ENCODE measurements around the gene CFLAR. TPM values are rescaled to one million over a fixed set of nuclear protein-coding genes. Genes with fewer than 3 reads are reported as not detected.

Gene CFLAR
- total and polyA plus RNA-seq, 3 experiments from 2014 or later, result 172 to 303 (median 291) TPM

GRCh38 chr2:201204655-201205514 lies 88.9 kb downstream of the CFLAR start:
- no peaks in the 10 kb centered on the region for H3K27me3 Mint-ChIP-seq
- ChIA-PET CTCF (interaction anchor here (1.3 kb wide), 1 partner anchor 22 kb away, joined by 3 read pairs; the partner anchor contains the start of gene CASP10), POLR2A (no interaction called here)
- Histone ChIP-seq H3K4me3 (ENCODE audit: low read length) (no peak overlapping the region), H3K27ac (ENCODE audit: low read depth, low read length) (no peak overlapping the region), H3K27me3 (ENCODE audit: insufficient read depth, low read length, poor library complexity, severe bottlenecking) (no peaks in the 10 kb centered on the region), H3K36me3 (ENCODE audit: insufficient read depth, low read length) (peaks cover 15% of the 10 kb centered on the region), H3K9me3 (ENCODE audit: low read length) (no peaks in the 10 kb centered on the region), H3K4me1 (ENCODE audit: insufficient read depth, low read length) (peaks cover 23% of the 10 kb centered on the region)
- no peak for DNase-seq
- H3K9me3 Mint-ChIP-seq, result no peaks in the 10 kb centered on the region
- H3K4me3 Mint-ChIP-seq, result no peak overlapping the region
- H3K27ac Mint-ChIP-seq, result no peak overlapping the region
- H3K36me3 Mint-ChIP-seq, result peaks cover 18 to 56% (median 19%) of the 10 kb centered on the region in 3 donors
- H3K4me1 Mint-ChIP-seq, result peaks cover 11 to 16% (median 13%) of the 10 kb centered on the region in 3 donors

- ChIA-PET POLR2A (no interaction called here), CTCF (interaction anchor here (1.3 kb wide), 1 partner anchor 22 kb away, joined by 3 read pairs; the partner anchor contains the start of gene CASP10)
- Histone ChIP-seq H3K27me3 (ENCODE audit: insufficient read depth, low read length, poor library complexity, severe bottlenecking) (no peaks in the 10 kb centered on the region), H3K27ac (ENCODE audit: low read depth, low read length) (no peak overlapping the region), H3K4me1 (ENCODE audit: insufficient read depth, low read length) (peaks cover 28% of the 10 kb centered on the region), H3K9me3 (ENCODE audit: low read length) (no peaks in the 10 kb centered on the region), H3K4me3 (ENCODE audit: low read length) (no peak overlapping the region), H3K36me3 (ENCODE audit: insufficient read depth, low read length) (peaks cover 15% of the 10 kb centered on the region)
- no peak for DNase-seq
- H3K9me3 Mint-ChIP-seq, result no peaks in the 10 kb centered on the region
- H3K27ac Mint-ChIP-seq, result peak overlapping the region in 1 of 8 donors; percentile 25
- H3K36me3 Mint-ChIP-seq, result peaks cover 15 to 56% (median 24%) of the 10 kb centered on the region in 3 donors
- peaks cover 14 to 21% (median 16%) of the 10 kb centered on the region in 3 donors for H3K4me1 Mint-ChIP-seq
- H3K4me3 Mint-ChIP-seq, result no peak overlapping the region
- no peaks in the 10 kb centered on the region for H3K27me3 Mint-ChIP-seq
These were observed 89.5 kb downstream of the CFLAR start for GRCh38 chr2:201205515-201205849.

GRCh38 chr2:201208563-201209252 lies 92.7 kb downstream of the CFLAR start:
- Mint-ChIP-seq H3K4me3 (no peak overlapping the region), H3K27me3 (no peaks in the 10 kb centered on the region), H3K4me1 (peaks cover 15 to 27% (median 16%) of the 10 kb centered on the region in 3 donors), H3K9me3 (no peaks in the 10 kb centered on the region), H3K27ac (peak overlapping the region in 3 of 8 donors; percentile 66 to 76 (median 70)), H3K36me3 (peaks cover 15 to 43% (median 22%) of the 10 kb centered on the region in 3 donors)
- Histone ChIP-seq H3K27me3 (ENCODE audit: insufficient read depth, low read length, poor library complexity, severe bottlenecking) (no peaks in the 10 kb centered on the region), H3K4me3 (ENCODE audit: low read length) (no peak overlapping the region), H3K36me3 (ENCODE audit: insufficient read depth, low read length) (peaks cover 20% of the 10 kb centered on the region), H3K9me3 (ENCODE audit: low read length) (no peaks in the 10 kb centered on the region), H3K4me1 (ENCODE audit: insufficient read depth, low read length) (peaks cover 28% of the 10 kb centered on the region), H3K27ac (ENCODE audit: low read depth, low read length) (no peak overlapping the region)
- ChIA-PET CTCF (interaction anchor here (0.8 to 4.3 kb wide), 3 partner anchors 14 to 24 kb away, joined by 3 to 21 read pairs (median 3); no protein-coding TSS in a partner anchor), POLR2A (no interaction called here)
- no peak for DNase-seq

GRCh38 chr2:201215963-201216362 lies 100.0 kb downstream of the CFLAR start:
- Mint-ChIP-seq H3K27me3 (peaks cover 0 to 1% of the 10 kb centered on the region in 2 donors), H3K27ac (no peak overlapping the region), H3K36me3 (peaks cover 0 to 44% (median 11%) of the 10 kb centered on the region in 3 donors), H3K9me3 (no peaks in the 10 kb centered on the region), H3K4me1 (peaks cover 7 to 14% (median 8%) of the 10 kb centered on the region in 3 donors), H3K4me3 (no peak overlapping the region)
- CTCF ChIA-PET, result no interaction called here
- DNase-seq, result no peak
- no peak overlapping the region for H3K27ac ChIP-seq (ENCODE audit: low read depth, low read length)
- H3K9me3 ChIP-seq (ENCODE audit: low read length), result no peaks in the 10 kb centered on the region
- no peaks in the 10 kb centered on the region for H3K27me3 ChIP-seq (ENCODE audit: insufficient read depth, low read length, poor library complexity, severe bottlenecking)
- POLR2A ChIA-PET, result no interaction called here
- no peak overlapping the region for H3K4me3 ChIP-seq (ENCODE audit: low read length)
- H3K4me1 ChIP-seq (ENCODE audit: insufficient read depth, low read length), result peaks cover 21% of the 10 kb centered on the region
- peaks cover 14% of the 10 kb centered on the region for H3K36me3 ChIP-seq (ENCODE audit: insufficient read depth, low read length)

- H3K27ac ChIP-seq (ENCODE audit: low read depth, low read length), result no peak overlapping the region
- Mint-ChIP-seq H3K4me1 (peaks cover 8 to 9% (median 9%) of the 10 kb centered on the region in 3 donors), H3K27ac (peak overlapping the region in 3 of 8 donors; percentile 0 to 79 (median 4)), H3K9me3 (no peaks in the 10 kb centered on the region), H3K27me3 (peaks cover 0 to 1% of the 10 kb centered on the region in 2 donors), H3K36me3 (peaks cover 0 to 45% (median 8%) of the 10 kb centered on the region in 3 donors), H3K4me3 (no peak overlapping the region)
- H3K27me3 ChIP-seq (ENCODE audit: insufficient read depth, low read length, poor library complexity, severe bottlenecking), result no peaks in the 10 kb centered on the region
- DNase-seq, result no peak
- ChIA-PET CTCF (no interaction called here), POLR2A (no interaction called here)
- H3K4me1 ChIP-seq (ENCODE audit: insufficient read depth, low read length), result peaks cover 21% of the 10 kb centered on the region
- H3K4me3 ChIP-seq (ENCODE audit: low read length), result no peak overlapping the region
- no peaks in the 10 kb centered on the region for H3K9me3 ChIP-seq (ENCODE audit: low read length)
- peaks cover 9% of the 10 kb centered on the region for H3K36me3 ChIP-seq (ENCODE audit: insufficient read depth, low read length)
These were observed 101.0 kb downstream of the CFLAR start for GRCh38 chr2:201216918-201217317.

- Histone ChIP-seq H3K27me3 (ENCODE audit: insufficient read depth, low read length, poor library complexity, severe bottlenecking) (no peaks in the 10 kb centered on the region), H3K36me3 (ENCODE audit: insufficient read depth, low read length) (peaks cover 9% of the 10 kb centered on the region), H3K9me3 (ENCODE audit: low read length) (no peaks in the 10 kb centered on the region), H3K4me3 (ENCODE audit: low read length) (no peak overlapping the region), H3K4me1 (ENCODE audit: insufficient read depth, low read length) (peaks cover 21% of the 10 kb centered on the region), H3K27ac (ENCODE audit: low read depth, low read length) (no peak overlapping the region)
- no peak overlapping the region for H3K4me3 Mint-ChIP-seq
- H3K27me3 Mint-ChIP-seq, result peaks cover 0 to 1% of the 10 kb centered on the region in 2 donors
- POLR2A ChIA-PET, result no interaction called here
- peaks cover 15 to 20% (median 17%) of the 10 kb centered on the region in 3 donors for H3K4me1 Mint-ChIP-seq
- peaks cover 0 to 47% (median 8%) of the 10 kb centered on the region in 3 donors for H3K36me3 Mint-ChIP-seq
- no peak for DNase-seq
- H3K9me3 Mint-ChIP-seq, result no peaks in the 10 kb centered on the region
- peak overlapping the region in 5 of 8 donors; percentile 12 to 56 (median 43) for H3K27ac Mint-ChIP-seq
- CTCF ChIA-PET, result interaction anchor here (0.9 to 2.4 kb wide), 3 partner anchors 13 to 317 kb away, joined by 3 to 19 read pairs (median 3); no protein-coding TSS in a partner anchor
These were observed 102.8 kb downstream of the CFLAR start for GRCh38 chr2:201218780-201219179.

GRCh38 chr2:201219328-201220096 lies 103.5 kb downstream of the CFLAR start:
- no peak overlapping the region for H3K27ac ChIP-seq (ENCODE audit: low read depth, low read length)
- H3K9me3 ChIP-seq (ENCODE audit: low read length), result no peaks in the 10 kb centered on the region
- no peaks in the 10 kb centered on the region for H3K9me3 Mint-ChIP-seq
- H3K4me3 ChIP-seq (ENCODE audit: low read length), result no peak overlapping the region
- H3K27me3 Mint-ChIP-seq, result peaks cover 0 to 1% of the 10 kb centered on the region in 2 donors
- peaks cover 9% of the 10 kb centered on the region for H3K36me3 ChIP-seq (ENCODE audit: insufficient read depth, low read length)
- H3K4me1 Mint-ChIP-seq, result peaks cover 15 to 20% (median 17%) of the 10 kb centered on the region in 3 donors
- peak overlapping the region in 3 of 8 donors; percentile 7 to 50 (median 39) for H3K27ac Mint-ChIP-seq
- POLR2A ChIA-PET, result interaction anchor here (0.6 kb wide), 1 partner anchor 309 kb away, joined by 3 read pairs; no protein-coding TSS in a partner anchor
- H3K4me1 ChIP-seq (ENCODE audit: insufficient read depth, low read length), result peaks cover 21% of the 10 kb centered on the region
- no peak for DNase-seq
- no peak overlapping the region for H3K4me3 Mint-ChIP-seq
- H3K27me3 ChIP-seq (ENCODE audit: insufficient read depth, low read length, poor library complexity, severe bottlenecking), result no peaks in the 10 kb centered on the region
- peaks cover 0 to 47% (median 8%) of the 10 kb centered on the region in 3 donors for H3K36me3 Mint-ChIP-seq
- CTCF ChIA-PET, result interaction anchor here (0.9 to 2.4 kb wide), 2 partner anchors 13 to 318 kb away, joined by 3 to 19 read pairs; no protein-coding TSS in a partner anchor
